H1 (cell line): ENCODE data around the gene INPP4B. TPM values are rescaled to one million over a fixed set of nuclear protein-coding genes. Genes with fewer than 3 reads are reported as not detected.

ENCODE experiments used
- CTCF ChIA-PET: fragments of 300-600 bp; sonication (Branson Sonifier 250); formaldehyde crosslinking; loops from one replicate; lab custom pipeline; 2021; ENCODE audit not compliant: partially characterized antibody; lab: Charles Lee
- POLR2A ChIA-PET: fragments of 300-600 bp; sonication (Branson Sonifier 250); formaldehyde crosslinking; loops from one replicate; lab custom pipeline; 2021; ENCODE audit warnings: inconsistent platforms; ENCODE audit not compliant: partially characterized antibody; lab: Charles Lee
- DNase-seq, 2 experiments: peaks; one replicate each; pipeline versions ENCODE4 v3.0.0 to v3.0.0-alpha.2; 2010 to 2022; ENCODE audit warnings: low spot score in 2 of 2, low read depth in 1 of 2, mixed read lengths in 1 of 2
- FAIRE-seq: peaks from 2 replicates; lab custom pipeline; 2011; peaks lifted over from hg19 to GRCh38; lab: Jason Lieb, UNC
- H2AFZ ChIP-seq: 2 replicates; pipeline ENCODE4 v1.8.1; 2012; ENCODE audit warnings: low read length, inconsistent platforms
- H2AK5ac ChIP-seq: 2 replicates; pipeline ENCODE4 v1.6.1; 2013; ENCODE audit warnings: low read depth, low read length
- H2BK120ac ChIP-seq: replicated peaks from 2 replicates; pipeline ENCODE3; 2013; ENCODE audit warnings: low read depth, low read length, inconsistent platforms
- H2BK12ac ChIP-seq: 2 replicates; pipeline ENCODE4 v1.6.1; 2013; ENCODE audit warnings: low read depth, low read length
- H2BK15ac ChIP-seq: 2 replicates; pipeline ENCODE4 v1.6.1; 2013; ENCODE audit warnings: low read length
- H2BK20ac ChIP-seq: 2 replicates; pipeline ENCODE4 v1.6.1; 2013; ENCODE audit warnings: low read length
- H2BK5ac ChIP-seq: 2 replicates; pipeline ENCODE4 v1.6.1; 2013; ENCODE audit warnings: low read depth, low read length
- H3K14ac ChIP-seq: 2 replicates; pipeline ENCODE4 v1.6.1; 2013; ENCODE audit warnings: inconsistent platforms; ENCODE audit not compliant: insufficient read length
- H3K18ac ChIP-seq: 2 replicates; pipeline ENCODE4 v1.6.1; 2013; ENCODE audit warnings: low read length; ENCODE audit errors: extremely low read depth
- H3K23ac ChIP-seq: 2 replicates; pipeline ENCODE4 v1.6.1; 2013; ENCODE audit warnings: inconsistent platforms; ENCODE audit not compliant: insufficient read length
- H3K23me2 ChIP-seq: 2 replicates; pipeline ENCODE4 v1.6.1; 2013; ENCODE audit warnings: low read depth, low read length
- H3K27ac ChIP-seq: 2 replicates; pipeline ENCODE4 v1.6.1; 2011; ENCODE audit warnings: low read depth, low read length, inconsistent platforms
- H3K27me3 ChIP-seq, 4 experiments: replicated peaks in 1 of 4; 1 replicate in 1 of 4; 2 replicates in 3 of 4; pipeline versions ENCODE4 v1.6.1 to v1.8.1; 2011 to 2013; ENCODE audit warnings: low read length in 3 of 4, mild to moderate bottlenecking in 3 of 4, inconsistent platforms in 2 of 4, mixed read lengths in 2 of 4, moderate library complexity in 1 of 4; ENCODE audit not compliant: control insufficient read depth in 3 of 4, insufficient read depth in 3 of 4; ENCODE audit errors: extremely low read depth in 1 of 4
- H3K36me3 ChIP-seq, 4 experiments: 2 replicates each; pipeline versions ENCODE4 v1.6.1 to v1.8.1; 2011 to 2013; ENCODE audit warnings: mild to moderate bottlenecking in 4 of 4, low read length in 3 of 4, moderate library complexity in 2 of 4, control low read depth in 1 of 4, inconsistent platforms in 1 of 4; ENCODE audit not compliant: insufficient read depth in 4 of 4, control insufficient read depth in 2 of 4
- H3K4ac ChIP-seq: replicated peaks from 2 replicates; pipeline ENCODE3; 2013; ENCODE audit warnings: low read length, low read depth, mixed read lengths, inconsistent platforms; ENCODE audit not compliant: insufficient read length
- H3K4me1 ChIP-seq, 4 experiments: replicated peaks in 1 of 4; 1 replicate in 1 of 4; 2 replicates in 3 of 4; pipeline versions ENCODE4 v1.6.1 to v1.8.1; 2011 to 2013; ENCODE audit warnings: low read length in 3 of 4, inconsistent platforms in 2 of 4, mixed read lengths in 1 of 4; ENCODE audit not compliant: insufficient read depth in 4 of 4, control insufficient read depth in 3 of 4
- H3K4me2 ChIP-seq, 2 experiments: 2 replicates each; pipeline versions ENCODE4 v1.6.1 to v1.8.1; 2011 to 2013; ENCODE audit warnings: low read depth in 2 of 2, low read length in 2 of 2, control low read depth in 1 of 2, inconsistent platforms in 1 of 2, mild to moderate bottlenecking in 1 of 2; ENCODE audit not compliant: insufficient read depth in 1 of 2
- H3K4me3 ChIP-seq, 4 experiments: fragments of 200-600, 300-600 bp in 1 of 4; sonication (generic), shearing (Covaris generic), sonication (Bioruptor Twin) in 1 of 4; 2 replicates each; pipeline versions ENCODE4 v1.5.1 to v1.8.1; 2011 to 2016; ENCODE audit warnings: low read length in 4 of 4, low read depth in 3 of 4, control low read depth in 2 of 4, inconsistent platforms in 2 of 4, mild to moderate bottlenecking in 2 of 4, mixed read lengths in 1 of 4, moderate library complexity in 1 of 4; ENCODE audit not compliant: insufficient read depth in 2 of 4; ENCODE audit errors: extremely low read depth in 1 of 4
- H3K56ac ChIP-seq: replicated peaks from 2 replicates; pipeline ENCODE3; 2013; ENCODE audit warnings: low read depth, mild to moderate bottlenecking, mixed read lengths, low read length, inconsistent platforms; ENCODE audit not compliant: insufficient read length
- H3K79me1 ChIP-seq: 2 replicates; pipeline ENCODE4 v1.6.1; 2013; ENCODE audit warnings: low read depth, low read length, control low read depth
- H3K79me2 ChIP-seq, 2 experiments: 2 replicates each; pipeline versions ENCODE4 v1.6.1 to v1.8.1; 2012 to 2013; ENCODE audit warnings: low read length in 2 of 2, mild to moderate bottlenecking in 2 of 2, inconsistent platforms in 1 of 2; ENCODE audit not compliant: insufficient read depth in 2 of 2, control insufficient read depth in 1 of 2
- H3K9ac ChIP-seq, 4 experiments: replicated peaks in 1 of 4; 1 replicate in 1 of 4; 2 replicates in 3 of 4; pipeline versions ENCODE4 v1.6.1 to v1.8.1; 2011 to 2013; ENCODE audit warnings: low read depth in 3 of 4, low read length in 3 of 4, control low read depth in 2 of 4, mild to moderate bottlenecking in 2 of 4, moderate library complexity in 2 of 4, inconsistent platforms in 1 of 4; ENCODE audit errors: extremely low read depth in 1 of 4
- H3K9me3 ChIP-seq, 2 experiments: 2 replicates each; pipeline versions ENCODE4 v1.6.1 to v1.8.1; 2012 to 2013; ENCODE audit warnings: mild to moderate bottlenecking in 2 of 2, moderate library complexity in 2 of 2, control low read depth in 1 of 2, inconsistent platforms in 1 of 2, low read depth in 1 of 2, low read length in 1 of 2, mixed read lengths in 1 of 2; ENCODE audit not compliant: insufficient read depth in 2 of 2
- H4K20me1 ChIP-seq, 2 experiments: replicated peaks in 1 of 2; 2 replicates each; pipeline versions ENCODE3 to v1.8.1; 2011 to 2013; ENCODE audit warnings: inconsistent platforms in 2 of 2, low read length in 2 of 2, mild to moderate bottlenecking in 1 of 2; ENCODE audit not compliant: insufficient read depth in 2 of 2, control insufficient read depth in 1 of 2
- H4K5ac ChIP-seq: 2 replicates; pipeline ENCODE4 v1.6.1; 2013; ENCODE audit warnings: low read length, low read depth, mixed read lengths, inconsistent platforms; ENCODE audit not compliant: insufficient read length
- H4K8ac ChIP-seq: 2 replicates; pipeline ENCODE4 v1.8.0; 2013; ENCODE audit warnings: mild to moderate bottlenecking, moderate library complexity, low read length, inconsistent platforms; ENCODE audit not compliant: insufficient read depth; ENCODE audit errors: extremely low read depth
- H4K91ac ChIP-seq: replicated peaks from 2 replicates; pipeline ENCODE3; 2013; ENCODE audit warnings: low read length, mixed read lengths, inconsistent platforms; ENCODE audit not compliant: insufficient read length
- BCL11A ChIP-seq, 2 experiments: IDR thresholded peaks; one replicate each; pipeline ENCODE4 v1.6.1; 2011; ENCODE audit warnings: low read depth in 2 of 2, low read length in 2 of 2, mild to moderate bottlenecking in 2 of 2
- WGBS, 2 experiments: shearing (Covaris generic) in 1 of 2; methylation state at CpG; one replicate each; pipeline versions ENCODE4 v1.1.6 to v1.1.7; 2013 to 2015; ENCODE audit warnings: low lambda C conversion rate in 2 of 2, mixed read lengths in 2 of 2, inconsistent platforms in 1 of 2, low coverage in 1 of 2, missing lambda C conversion rate in 1 of 2; ENCODE audit not compliant: insufficient replicate concordance in 2 of 2, insufficient coverage in 1 of 2, insufficient read length in 1 of 2; ENCODE audit errors: extremely low coverage in 1 of 2, missing lambda C conversion rate in 1 of 2; 5-methylcytosine and 5-hydroxymethylcytosine counted together
- polyA plus RNA-seq, 7 experiments: library from polyadenylated mRNA; depleted of rRNA in 3 of 7; stranded (reverse) in 5 of 7; unstranded in 2 of 7; fragments of >200 nt in 5 of 7; fragments of 200-250 nt in 2 of 7; gene quantifications; 1 replicate in 5 of 7; 2 replicates in 1 of 7; 4 replicates in 1 of 7; pipeline versions ENCODE4 v1.2.1 to v1.2.3, GENCODE V29; 2011 to 2013; ENCODE audit warnings: missing spikeins in 2 of 7, mixed read lengths in 2 of 7
- total RNA-seq: library from RNA; stranded (reverse); fragmentation: NEBNext Ultra II Directional; extraction: Animal tissue kit (Norgen Biotek cat#: 25700); gene quantifications from 2 replicates; pipeline ENCODE4 v1.2.1, GENCODE V29; 2021

INPP4B gene
- total and polyA plus RNA-seq, 2 of the 8 experiments (the other 6 are each of a cell fraction or from before 2014, with no cell fraction given) = 0.11 to 0.54 TPM

- Histone ChIP-seq H4K20me1 (no peaks in the 10 kb centered on the region), H3K56ac (no peak overlapping the region), H3K23me2 (no peaks in the 10 kb centered on the region), H3K4me3 (no peak overlapping the region), H2AFZ (peak overlapping the region; percentile 76; the same call in 1 of the 2 replicates), H3K23ac (no peak overlapping the region), H3K36me3 (no peaks in the 10 kb centered on the region), H3K14ac (no peak overlapping the region), H4K5ac (no peak overlapping the region), H3K27me3 (no peaks in the 10 kb centered on the region), H2BK12ac (no peak overlapping the region), H2AK5ac (no peak overlapping the region), H2BK20ac (no peak overlapping the region), H3K27ac (no peak overlapping the region), H2BK5ac (no peak overlapping the region), H3K9me3 (no peaks in the 10 kb centered on the region), H3K4ac (no peak overlapping the region), H3K79me2 (no peaks in the 10 kb centered on the region), H3K4me1 (no peaks in the 10 kb centered on the region), H2BK15ac (no peak overlapping the region), H3K18ac (no peak overlapping the region), H4K91ac (no peak overlapping the region), H3K79me1 (no peaks in the 10 kb centered on the region), H3K9ac (no peak overlapping the region), H3K4me2 (no peak overlapping the region), H4K8ac (no peak overlapping the region), H2BK120ac (no peak overlapping the region)
- POLR2A ChIA-PET = no interaction called here
- DNase-seq = no peak
- no peak for FAIRE-seq
- CTCF ChIA-PET = interaction anchor here (0.6 kb wide), 1 partner anchor 30 kb away, joined by 3 read pairs; no protein-coding TSS in a partner anchor
- 85% methylated on average over 6 of the region's 6 CpGs; no CpG with 5 or more reads in 1 of the 2 experiments for WGBS, 2 experiments
- TF ChIP-seq BCL11A (IDR thresholded peaks at IDR 0.05; ENCODE audit: low read depth in 2 of 2, low read length in 2 of 2) = no peak
Observed at GRCh38 chr4:142386856-142387255, 459.2 kb downstream of the INPP4B start.
